ENCODE measurements around the gene SULT1A2.
"Not testable (repeated sequence)": the region's sequence is repeated elsewhere in the genome, so short reads cannot be mapped to it uniquely, and the experiment has no call there.

SULT1A2 gene

DNA sequence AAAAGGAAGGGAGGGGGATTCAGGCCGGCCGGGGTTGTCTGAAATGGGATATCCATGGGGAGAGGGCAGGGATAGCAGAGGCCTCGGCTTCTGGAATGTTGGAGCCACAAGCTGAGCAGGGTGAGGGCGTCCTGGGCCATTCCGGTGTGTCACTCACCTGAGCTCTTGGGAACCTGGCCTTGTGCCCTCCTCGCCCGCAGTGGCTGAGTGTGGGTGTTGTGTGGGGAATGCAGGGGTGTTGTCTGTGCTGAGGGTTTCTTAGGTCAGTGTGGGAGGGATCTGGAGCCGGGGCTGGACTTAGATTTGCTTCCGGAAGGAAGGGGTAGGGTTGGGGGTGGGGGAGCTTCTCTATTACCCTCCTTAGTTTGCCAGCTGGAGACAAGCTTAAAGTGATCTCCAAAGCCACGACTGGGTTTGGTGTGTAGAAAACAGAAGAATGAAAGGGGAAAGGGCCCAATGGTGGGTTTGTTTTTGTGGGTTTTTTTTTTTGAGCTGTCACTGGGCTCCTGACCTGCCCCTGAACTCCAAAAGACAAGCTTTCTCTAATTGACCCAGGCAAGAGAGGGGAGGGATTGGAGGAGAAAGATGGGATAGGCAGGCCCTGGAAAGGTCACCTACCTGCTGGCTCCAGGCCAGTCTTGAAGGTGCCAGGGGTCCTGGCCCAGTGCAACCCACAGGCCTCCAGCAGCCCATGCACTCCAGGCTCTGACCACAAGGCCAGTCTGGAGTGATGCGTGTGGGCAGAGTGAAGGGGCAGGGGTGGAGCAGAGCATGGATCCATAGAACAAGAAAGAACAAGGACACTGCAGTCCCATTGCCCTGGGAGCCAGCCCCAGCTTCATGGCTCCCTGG is at the start of gene SULT1A2:
TSS of gene SULT1A2 (minus strand) at position 211 of the 852 bp plus-strand sequence. CDS start 1,120 bp downstream, outside the sequence.
- no peak within 1 kb of the TSS for H3K4me3 ChIP-seq (ENCODE audit: low read length)
- peak; percentile 49 for DNase-seq (ENCODE audit: low read depth)
- TF ChIP-seq, protein P1, sequence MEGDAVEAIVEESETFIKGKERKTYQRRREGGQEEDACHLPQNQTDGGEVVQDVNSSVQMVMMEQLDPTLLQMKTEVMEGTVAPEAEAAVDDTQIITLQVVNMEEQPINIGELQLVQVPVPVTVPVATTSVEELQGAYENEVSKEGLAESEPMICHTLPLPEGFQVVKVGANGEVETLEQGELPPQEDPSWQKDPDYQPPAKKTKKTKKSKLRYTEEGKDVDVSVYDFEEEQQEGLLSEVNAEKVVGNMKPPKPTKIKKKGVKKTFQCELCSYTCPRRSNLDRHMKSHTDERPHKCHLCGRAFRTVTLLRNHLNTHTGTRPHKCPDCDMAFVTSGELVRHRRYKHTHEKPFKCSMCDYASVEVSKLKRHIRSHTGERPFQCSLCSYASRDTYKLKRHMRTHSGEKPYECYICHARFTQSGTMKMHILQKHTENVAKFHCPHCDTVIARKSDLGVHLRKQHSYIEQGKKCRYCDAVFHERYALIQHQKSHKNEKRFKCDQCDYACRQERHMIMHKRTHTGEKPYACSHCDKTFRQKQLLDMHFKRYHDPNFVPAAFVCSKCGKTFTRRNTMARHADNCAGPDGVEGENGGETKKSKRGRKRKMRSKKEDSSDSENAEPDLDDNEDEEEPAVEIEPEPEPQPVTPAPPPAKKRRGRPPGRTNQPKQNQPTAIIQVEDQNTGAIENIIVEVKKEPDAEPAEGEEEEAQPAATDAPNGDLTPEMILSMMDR (IDR thresholded peaks at IDR 0.05; ENCODE audit: insufficient read depth, low read depth, low read length, missing control alignments) = no peak

DNA sequence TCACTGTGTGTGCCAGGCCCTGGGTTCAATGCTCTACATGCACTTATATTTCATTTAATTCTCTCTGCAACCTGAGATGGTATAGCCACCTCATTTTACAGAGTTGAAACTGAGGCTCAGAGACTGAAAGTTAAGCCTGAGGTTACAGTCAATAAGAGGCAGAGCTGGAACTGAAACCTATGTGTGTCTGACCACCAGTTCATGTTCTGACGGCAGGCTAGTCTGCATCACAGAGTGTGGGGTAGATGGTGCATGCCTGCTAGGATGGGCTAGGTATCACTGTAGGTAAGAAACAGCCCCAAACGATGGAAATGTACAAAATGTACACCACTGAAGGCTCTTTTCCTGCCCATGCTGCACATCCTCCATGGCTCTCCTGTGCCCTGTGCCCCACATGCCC is 43.1 kb upstream of the SULT1A2 start:
- not testable (repeated sequence) for DNase-seq (ENCODE audit: low read depth); H3K4me3 ChIP-seq (ENCODE audit: low read length)

GRCh38 chr16:28638359-28638758 is 41.5 kb upstream of the SULT1A2 start:
- H3K4me3 ChIP-seq (ENCODE audit: low read length) = not testable (repeated sequence)
- DNase-seq (ENCODE audit: low read depth) = peak; percentile 78

- not testable (repeated sequence) for DNase-seq (ENCODE audit: low read depth); H3K4me3 ChIP-seq (ENCODE audit: low read length)
Measured at GRCh38 chr16:28637765-28638164, 40.9 kb upstream of the SULT1A2 start, which contains the start of gene NPIPB8. Gene NPIPB8 (plus strand): TSS chr16:28638065. CDS start chr16:28638361, 296 bp downstream.

GRCh38 chr16:28636093-28636823 is 39.4 kb upstream of the SULT1A2 start:
- H3K4me3 ChIP-seq (ENCODE audit: low read length) = not testable (repeated sequence)
- peak; percentile 92 for DNase-seq (ENCODE audit: low read depth)

DNA sequence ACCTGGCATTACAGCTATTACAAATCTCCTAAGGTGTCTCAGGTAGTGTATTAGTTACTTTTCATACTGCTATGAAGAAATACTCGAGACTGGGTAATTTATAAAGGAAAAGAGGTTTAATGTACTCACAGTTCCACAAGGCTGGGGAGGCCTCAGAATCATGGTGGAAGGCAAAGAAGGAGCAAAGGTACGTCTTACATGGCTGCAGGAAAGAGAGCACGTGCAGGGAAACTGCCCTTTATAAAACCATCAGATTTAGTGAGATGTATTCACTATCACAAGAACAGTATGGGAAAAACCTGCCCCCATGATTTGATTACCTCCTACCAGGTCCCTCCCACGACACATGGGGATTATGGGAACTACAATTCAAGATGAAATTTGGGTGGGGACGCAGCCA is 34.1 kb upstream of the SULT1A2 start:
- H3K4me3 ChIP-seq (ENCODE audit: low read length); DNase-seq (ENCODE audit: low read depth): not testable (repeated sequence)

DNA sequence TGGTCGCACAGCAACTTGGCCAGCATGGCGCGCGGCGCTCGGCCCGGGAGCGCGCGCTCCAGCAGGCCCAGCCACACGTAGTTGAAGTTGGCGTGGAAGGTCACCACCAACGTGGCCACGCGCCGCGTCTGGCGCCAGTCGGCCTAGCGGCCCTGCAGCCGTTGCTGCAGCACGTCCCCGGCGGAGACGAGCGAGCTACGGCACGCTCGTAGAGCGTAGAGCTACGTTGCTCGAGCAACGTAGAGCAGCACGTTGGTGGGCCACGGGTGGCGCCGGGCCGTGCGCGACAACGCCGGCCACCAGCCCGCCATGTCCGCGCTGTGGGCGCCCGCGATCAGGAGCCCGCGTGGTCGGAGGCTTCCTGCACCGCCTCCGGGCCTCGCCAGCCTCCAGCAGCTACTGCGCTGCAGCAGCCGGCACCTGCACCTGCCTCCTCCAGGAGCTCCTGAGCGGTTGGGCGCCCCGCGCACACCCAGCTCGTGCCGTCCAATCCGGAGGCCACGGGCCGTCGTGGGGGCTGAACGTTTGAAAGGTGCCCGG is 26.4 kb upstream of the SULT1A2 start:
- peak; percentile 63 for DNase-seq (ENCODE audit: low read depth)
- TF ChIP-seq, protein P1 (IDR thresholded peaks at IDR 0.05; ENCODE audit: insufficient read depth, low read depth, low read length, missing control alignments) = no peak
- peak overlapping the region; percentile 45 for H3K4me3 ChIP-seq (ENCODE audit: low read length)

- not testable (repeated sequence) for DNase-seq (ENCODE audit: low read depth)
- peak overlapping the region; percentile 45 for H3K4me3 ChIP-seq (ENCODE audit: low read length)
Measured at GRCh38 chr16:28622532-28623171, 25.8 kb upstream of the SULT1A2 start.

- peak overlapping the region; percentile 2 for H3K4me3 ChIP-seq (ENCODE audit: low read length)
- DNase-seq (ENCODE audit: low read depth) = no peak
- TF ChIP-seq, protein P1 (IDR thresholded peaks at IDR 0.05; ENCODE audit: insufficient read depth, low read depth, low read length, missing control alignments) = no peak
Measured at GRCh38 chr16:28621481-28622155, 24.8 kb upstream of the SULT1A2 start.

DNA sequence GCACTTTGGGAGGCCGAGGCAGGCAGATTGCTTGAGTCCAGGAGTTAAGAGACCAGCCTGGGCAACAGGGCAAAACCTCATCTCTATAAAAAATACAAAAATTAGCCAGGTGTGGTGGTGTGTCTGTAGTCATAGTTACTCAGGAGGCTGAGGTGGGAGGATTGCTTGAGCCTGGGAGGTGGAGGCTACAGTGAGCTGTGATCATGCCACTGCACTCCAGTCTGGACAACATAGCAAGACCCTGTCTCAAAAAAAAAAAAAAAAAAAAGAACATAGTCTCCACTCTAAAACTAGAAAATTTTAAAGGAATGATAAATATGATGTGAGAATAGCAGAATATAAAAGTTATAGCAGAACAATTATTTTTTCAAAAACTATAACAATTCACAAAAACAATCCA is 23.5 kb upstream of the SULT1A2 start:
- H3K4me3 ChIP-seq (ENCODE audit: low read length); DNase-seq (ENCODE audit: low read depth): not testable (repeated sequence)

Measured in epithelial cell of esophagus (primary cell).